H1 (cell line): ENCODE results near the gene PPEF2.

ENCODE experiments used
- ATF2 ChIP-seq: IDR thresholded peaks from 2 replicates; pipeline ENCODE4 v1.6.1; 2012; ENCODE audit warnings: low read length, inconsistent platforms
- ATF3 ChIP-seq: IDR thresholded peaks from 2 replicates; pipeline ENCODE4 v1.6.1; 2011; ENCODE audit warnings: low read depth, mild to moderate bottlenecking, low read length; ENCODE audit not compliant: insufficient read depth
- BACH1 ChIP-seq: IDR thresholded peaks from 2 replicates; pipeline ENCODE4 v1.6.1; 2012; ENCODE audit warnings: low read length, improper control_type of control experiment
- CTCF ChIP-seq, 3 experiments: IDR thresholded peaks; 1 replicate in 2 of 3; 2 replicates in 1 of 3; pipeline versions ENCODE4 v1.5.1 to v1.6.1; 2011; ENCODE audit warnings: low read length in 3 of 3, mild to moderate bottlenecking in 3 of 3, inconsistent platforms in 2 of 3, low read depth in 1 of 3, moderate library complexity in 1 of 3; ENCODE audit not compliant: insufficient read depth in 1 of 3; ENCODE audit errors: control extremely low read depth in 1 of 3
- GABPA ChIP-seq: IDR thresholded peaks from 2 replicates; pipeline ENCODE4 v1.6.1; 2011; ENCODE audit warnings: mild to moderate bottlenecking, low read length, moderate library complexity, borderline replicate concordance; ENCODE audit not compliant: insufficient read depth
- MAX ChIP-seq: IDR thresholded peaks from 2 replicates; pipeline ENCODE4 v1.6.1; 2012; ENCODE audit warnings: inconsistent platforms
- NRF1 ChIP-seq: IDR thresholded peaks from 2 replicates; pipeline ENCODE4 v1.6.1; 2011; ENCODE audit warnings: mild to moderate bottlenecking, low read depth, low read length, improper control_type of control experiment
- POLR2A ChIP-seq, 2 experiments: IDR thresholded peaks; 1 replicate in 1 of 2; 2 replicates in 1 of 2; pipeline ENCODE4 v1.6.1; 2011; ENCODE audit warnings: low read depth in 2 of 2, low read length in 2 of 2, mild to moderate bottlenecking in 2 of 2; ENCODE audit errors: control extremely low read depth in 1 of 2
- TCF12 ChIP-seq: IDR thresholded peaks from 2 replicates; pipeline ENCODE4 v1.6.1; 2011; ENCODE audit warnings: low read depth, mild to moderate bottlenecking, low read length
- TEAD4 ChIP-seq: IDR thresholded peaks from 2 replicates; pipeline ENCODE4 v1.6.1; 2012; ENCODE audit warnings: low read depth, low read length, inconsistent platforms, mixed read lengths
- YY1 ChIP-seq: IDR thresholded peaks from 2 replicates; pipeline ENCODE4 v1.6.1; 2011; ENCODE audit warnings: low read depth, mild to moderate bottlenecking, low read length
- ZNF274 ChIP-seq: IDR thresholded peaks from 2 replicates; pipeline ENCODE4 v1.7.0; 2012; ENCODE audit warnings: low read length, borderline replicate concordance; ENCODE audit errors: extremely low read depth

- no peak for TF ChIP-seq ATF3
- TF ChIP-seq NRF1, result no peak
- TF ChIP-seq YY1, result no peak
- TF ChIP-seq POLR2A (IDR thresholded peaks at IDR 0.05; ENCODE audit: control extremely low read depth in 1 of 2, low read depth in 2 of 2, low read length in 2 of 2), result no peak
- TF ChIP-seq ZNF274, result no peak
- no peak for TF ChIP-seq ATF2
- no peak for TF ChIP-seq TCF12
- TF ChIP-seq CTCF (IDR thresholded peaks at IDR 0.05; ENCODE audit: control extremely low read depth in 1 of 3, insufficient read depth in 1 of 3, low read depth in 1 of 3, low read length in 3 of 3), result no peak
- no peak for TF ChIP-seq TEAD4
- no peak for TF ChIP-seq BACH1
- TF ChIP-seq MAX, result no peak
- no peak for TF ChIP-seq GABPA
Measured at GRCh38 chr4:75843596-75843995, 58.7 kb downstream of the PPEF2 start.
